Ascending aorta (tissue), 2 donors: ENCODE results near the gene COA6. TPM values are rescaled to one million over a fixed set of nuclear protein-coding genes. Genes with fewer than 3 reads are reported as not detected.

Source experiments
- DNase-seq, 2 donors: peaks; one replicate each; pipeline ENCODE4 v3.0.0-alpha.2; 2019; ENCODE audit warnings: low spot score in 2 of 2
- H3K27ac ChIP-seq, 2 donors: fragments of 200-600 bp; sonication (generic); one replicate each; pipeline ENCODE4 v1.5.1; 2016 to 2017; ENCODE audit warnings: mild to moderate bottlenecking in 1 of 2
- H3K27me3 ChIP-seq: fragments of 200-600 bp; sonication (generic); one replicate; pipeline ENCODE4 v1.5.1; 2017
- H3K36me3 ChIP-seq, 2 donors: fragments of 200-600 bp; sonication (generic); one replicate each; pipeline ENCODE4 v1.5.1; 2016
- H3K4me1 ChIP-seq, 2 donors: fragments of 200-600 bp; sonication (generic); one replicate each; pipeline ENCODE4 v1.5.1; 2016 to 2017; ENCODE audit warnings: mild to moderate bottlenecking in 1 of 2
- H3K4me3 ChIP-seq, 2 donors: fragments of 200-600 bp; sonication (generic); one replicate each; pipeline ENCODE4 v1.5.1; 2016 to 2017; ENCODE audit warnings: mild to moderate bottlenecking in 1 of 2
- H3K9me3 ChIP-seq, 2 donors: fragments of 200-600 bp; sonication (generic); one replicate each; pipeline ENCODE4 v1.5.1; 2016
- CTCF ChIP-seq, 3 experiments: fragments of 200-600 bp in 2 of 3; fragments of 450-650 bp in 1 of 3; sonication (generic) in 2 of 3; IDR thresholded peaks; one replicate each; pipeline ENCODE4 v1.5.1; 2016 to 2019; ENCODE audit warnings: antibody characterized with exemption in 3 of 3, mild to moderate bottlenecking in 1 of 3, moderate library complexity in 1 of 3
- intact Hi-C: fragments of 100-400 bp; cut with DNase I; formaldehyde crosslinking; loops from one replicate; pipeline ENCODE4 v1.15.1; 2023
- total RNA-seq: library from RNA; depleted of rRNA; stranded (reverse); fragments of >200 nt; gene quantifications from one replicate; pipeline ENCODE4 v1.1.0, GENCODE V29; 2016

The COA6 gene
- total RNA-seq, 1 donor from 2014 or later = not detected

- TF ChIP-seq CTCF (IDR thresholded peaks at IDR 0.05) = no peak
- no peaks in the 10 kb centered on the region for H3K27me3 ChIP-seq
- no peak overlapping the region for H3K27ac ChIP-seq
- no peak overlapping the region for H3K4me3 ChIP-seq
- no peaks in the 10 kb centered on the region for H3K4me1 ChIP-seq
- no peaks in the 10 kb centered on the region for H3K9me3 ChIP-seq
- intact Hi-C loops = no loop called here
- no peaks in the 10 kb centered on the region for H3K36me3 ChIP-seq
- DNase-seq = no peak
Measured at GRCh38 chr1:234361102-234361603, 12.1 kb upstream of the COA6 start.

- intact Hi-C loops = no loop called here
- Histone ChIP-seq H3K4me1 (no peaks in the 10 kb centered on the region), H3K27ac (no peak overlapping the region), H3K27me3 (no peaks in the 10 kb centered on the region), H3K9me3 (no peaks in the 10 kb centered on the region), H3K4me3 (no peak overlapping the region), H3K36me3 (no peaks in the 10 kb centered on the region)
- no peak for DNase-seq
- TF ChIP-seq CTCF (IDR thresholded peaks at IDR 0.05) = no peak
Measured at GRCh38 chr1:234362558-234362957, 10.7 kb upstream of the COA6 start.

- no peak for TF ChIP-seq CTCF (IDR thresholded peaks at IDR 0.05)
- Histone ChIP-seq H3K4me3 (no peak overlapping the region), H3K27ac (no peak overlapping the region), H3K36me3 (no peaks in the 10 kb centered on the region), H3K27me3 (no peaks in the 10 kb centered on the region), H3K4me1 (peaks cover 3 to 6% of the 10 kb centered on the region in 2 donors), H3K9me3 (no peaks in the 10 kb centered on the region)
- intact Hi-C loops = no loop called here
- DNase-seq = no peak
Measured at GRCh38 chr1:234368320-234369032, 4.8 kb upstream of the COA6 start.

GRCh38 chr1:234369033-234369430 is 4.2 kb upstream of the COA6 start:
- Histone ChIP-seq H3K4me3 (no peak overlapping the region), H3K27me3 (no peaks in the 10 kb centered on the region), H3K27ac (no peak overlapping the region), H3K36me3 (no peaks in the 10 kb centered on the region), H3K4me1 (peaks cover 3 to 7% of the 10 kb centered on the region in 2 donors), H3K9me3 (no peaks in the 10 kb centered on the region)
- DNase-seq = no peak
- TF ChIP-seq CTCF (IDR thresholded peaks at IDR 0.05) = no peak
- intact Hi-C loops = no loop called here

GRCh38 chr1:234369784-234370183 is 3.5 kb upstream of the COA6 start:
- H3K27me3 ChIP-seq = no peaks in the 10 kb centered on the region
- no peak for DNase-seq
- H3K9me3 ChIP-seq = no peaks in the 10 kb centered on the region
- H3K4me3 ChIP-seq = no peak overlapping the region
- peaks cover 3 to 14% of the 10 kb centered on the region in 2 donors for H3K4me1 ChIP-seq
- no peak for TF ChIP-seq CTCF (IDR thresholded peaks at IDR 0.05)
- H3K36me3 ChIP-seq = no peaks in the 10 kb centered on the region
- no peak overlapping the region for H3K27ac ChIP-seq
- intact Hi-C loops = no loop called here
